K562 (cell line): ENCODE data around the gene CELSR1. TPM values are rescaled to one million over a fixed set of nuclear protein-coding genes. Genes with fewer than 3 reads are reported as not detected.

Experiments
- ATAC-seq: fragments of 200-7000 bp; cut with Tn5 transposase; 3 replicates; pipeline ENCODE4 v1.9.1; 2020; ENCODE audit warnings: moderate library complexity
- BruUV-seq: library from RNA; stranded (reverse); fragments of 400-500 nt; replicated peaks from 2 replicates; lab custom pipeline; 2021; lab: Mats Ljungman, UMichigan
- CTCF ChIA-PET: fragments of 300-600 bp; formaldehyde crosslinking; extraction: SDS; loops from one replicate; lab custom pipeline; 2021; ENCODE audit warnings: low intra/inter-chr PET ratio; lab: Yijun Ruan, JAX
- POLR2A ChIA-PET: fragments of 300-600, 350-650 bp; sonication (Branson Sonifier 250); formaldehyde crosslinking; extraction: SDS; loops from one replicate; lab custom pipeline; 2021; ENCODE audit warnings: antibody characterized with exemption, inconsistent platforms; lab: Yijun Ruan, JAX
- DNase-seq, 4 experiments: peaks; one replicate each; pipeline versions ENCODE4 v3.0.0 to v3.0.0-alpha.2; 2011 to 2018; ENCODE audit warnings: low spot score in 3 of 4, mixed read lengths in 3 of 4; ENCODE audit errors: extremely low read depth in 1 of 4
- FAIRE-seq: peaks from 2 replicates; lab custom pipeline; 2011; peaks lifted over from hg19 to GRCh38; lab: Jason Lieb, UNC
- H2AFZ ChIP-seq: 2 replicates; pipeline ENCODE4 v1.6.0; 2011; ENCODE audit warnings: low read depth, low read length, control low read depth, inconsistent platforms
- H3K27ac ChIP-seq: fragments of 200-600 bp; 3 replicates; pipeline ENCODE4 v1.8.0; 2011; ENCODE audit warnings: low read depth, mild to moderate bottlenecking, control low read depth, inconsistent platforms, low read length, moderate library complexity, mixed read lengths; ENCODE audit errors: extremely low read depth
- H3K27me3 ChIP-seq, 2 experiments: fragments of 300-600 bp in 1 of 2; 2 replicates in 1 of 2; 3 replicates in 1 of 2; pipeline versions ENCODE4 v1.6.0 to v1.8.0; 2011; ENCODE audit warnings: inconsistent platforms in 2 of 2, low read length in 2 of 2, mild to moderate bottlenecking in 1 of 2, mixed read lengths in 1 of 2, moderate library complexity in 1 of 2; ENCODE audit not compliant: control insufficient read depth in 2 of 2, insufficient read depth in 2 of 2
- H3K36me3 ChIP-seq: fragments of 300-600 bp; 3 replicates; pipeline ENCODE4 v1.8.0; 2011; ENCODE audit warnings: mild to moderate bottlenecking, low read length, inconsistent platforms; ENCODE audit not compliant: control insufficient read depth, insufficient read depth
- H3K4me1 ChIP-seq, 2 experiments: fragments of 200-600 bp in 1 of 2; replicated peaks in 1 of 2; 2 replicates in 1 of 2; 3 replicates in 1 of 2; pipeline versions ENCODE4 v1.5.1 to v1.8.0; 2011; ENCODE audit warnings: inconsistent platforms in 2 of 2, low read length in 2 of 2, mild to moderate bottlenecking in 1 of 2, mixed read lengths in 1 of 2, moderate library complexity in 1 of 2; ENCODE audit not compliant: control insufficient read depth in 2 of 2, insufficient read depth in 2 of 2
- H3K4me2 ChIP-seq: 2 replicates; pipeline ENCODE4 v1.6.1; 2011; ENCODE audit warnings: low read length, control low read depth, inconsistent platforms, mixed read lengths; ENCODE audit not compliant: insufficient read depth
- H3K4me3 ChIP-seq: fragments of 200-600 bp; sonication (generic), shearing (Covaris generic); 2 replicates; pipeline ENCODE4 v1.5.1; 2016; ENCODE audit warnings: control low read depth, inconsistent platforms
- H3K79me2 ChIP-seq: fragments of 200-600 bp; 3 replicates; pipeline ENCODE4 v1.8.0; 2011; ENCODE audit warnings: low read length, inconsistent platforms; ENCODE audit not compliant: control insufficient read depth, insufficient read depth
- H3K9ac ChIP-seq, 2 experiments: 2 replicates each; pipeline versions ENCODE4 v1.6.0 to v1.6.1; 2011; ENCODE audit warnings: low read depth in 2 of 2, low read length in 2 of 2, control low read depth in 1 of 2, inconsistent platforms in 1 of 2, mild to moderate bottlenecking in 1 of 2, mixed read lengths in 1 of 2; ENCODE audit not compliant: insufficient read depth in 1 of 2
- H3K9me1 ChIP-seq: one replicate; pipeline ENCODE4 v1.6.0; 2011; ENCODE audit warnings: inconsistent platforms, mild to moderate bottlenecking, low read length, moderate library complexity; ENCODE audit not compliant: control insufficient read depth, insufficient read depth
- H3K9me3 ChIP-seq: replicated peaks from 2 replicates; pipeline ENCODE4 v1.5.1; 2011; ENCODE audit warnings: low read depth, low read length, inconsistent platforms; ENCODE audit not compliant: control insufficient read depth, insufficient read depth
- H4K20me1 ChIP-seq: replicated peaks from 2 replicates; pipeline ENCODE4 v1.6.1; 2011; ENCODE audit warnings: low read length, inconsistent platforms, mixed read lengths; ENCODE audit not compliant: control insufficient read depth, insufficient read depth
- CHCHD3 ChIP-seq: fragments of 250-450 bp; sonication (Bioruptor Pico); IDR thresholded peaks from 2 replicates; pipeline ENCODE4 v2.1.2; 2022; ENCODE audit warnings: mild to moderate bottlenecking
- GABPB1 ChIP-seq: sonication (generic); formaldehyde crosslinking; IDR thresholded peaks from 2 replicates; pipeline ENCODE4 v1.8.0; 2022; ENCODE audit warnings: mild to moderate bottlenecking, missing genetic modification reagents
- MECOM ChIP-seq: fragments of 250-450 bp; sonication (Bioruptor Pico); IDR thresholded peaks from 2 replicates; pipeline ENCODE4 v1.8.0; 2022; ENCODE audit warnings: inconsistent platforms
- NEUROD1 ChIP-seq: fragments of 150-350 bp; IDR thresholded peaks from 2 replicates; pipeline ENCODE4 v1.6.1; 2014; ENCODE audit warnings: borderline replicate concordance, low read length, low read depth; ENCODE audit not compliant: partially characterized antibody
- NFIX ChIP-seq: fragments of 250-450 bp; sonication (Bioruptor Pico); IDR thresholded peaks from 2 replicates; pipeline ENCODE4 v1.4.0; 2020; ENCODE audit warnings: low read depth, mild to moderate bottlenecking, moderate library complexity
- POLR2G ChIP-seq: fragments of 200-400 bp; formaldehyde crosslinking; IDR thresholded peaks from 2 replicates; pipeline ENCODE4 v1.6.1; 2017; ENCODE audit warnings: low read depth, mild to moderate bottlenecking, antibody characterized with exemption, low read length, moderate library complexity
- PRDM10 ChIP-seq: fragments of 450-650 bp; IDR thresholded peaks from 2 replicates; pipeline ENCODE4 v1.6.1; 2018; ENCODE audit not compliant: partially characterized antibody
- PRPF4 ChIP-seq: fragments of 200-400 bp; formaldehyde crosslinking; IDR thresholded peaks from one replicate; pipeline ENCODE4 v1.6.1; 2017; ENCODE audit warnings: low read length, low read depth, mild to moderate bottlenecking; ENCODE audit not compliant: insufficient read depth, poor library complexity, severe bottlenecking
- PTBP1 ChIP-seq: fragments of 200-400 bp; formaldehyde crosslinking; IDR thresholded peaks from 2 replicates; pipeline ENCODE4 v1.6.1; 2017; ENCODE audit warnings: low read depth, low read length
- SUPT5H ChIP-seq: fragments of 450-650 bp; IDR thresholded peaks from 2 replicates; pipeline ENCODE4 v1.6.1; 2016
- TCF15 ChIP-seq: fragments of 250-450 bp; sonication (Bioruptor Pico); IDR thresholded peaks from 2 replicates; pipeline ENCODE4 v1.8.0; 2022; ENCODE audit warnings: moderate library complexity, mild to moderate bottlenecking, inconsistent platforms
- ZNF347 ChIP-seq: fragments of 450-650 bp; formaldehyde crosslinking; IDR thresholded peaks from 2 replicates; pipeline ENCODE4 v1.4.0; 2020; ENCODE audit warnings: low read depth, mild to moderate bottlenecking, moderate library complexity
- ZNF589 ChIP-seq: fragments of 200-800 bp; sonication (Bioruptor generic); IDR thresholded peaks from 2 replicates; pipeline ENCODE4 v1.6.1; 2016; ENCODE audit warnings: low read depth, missing genetic modification characterization, missing compliant biosample characterization
- WGBS: fragments of 100-300 bp; shearing (Covaris generic); methylation state at CpG from one replicate; pipeline ENCODE4 v1.1.6; 2016; ENCODE audit warnings: low coverage, mixed read lengths; ENCODE audit not compliant: insufficient coverage; ENCODE audit errors: missing lambda C conversion rate; 5-methylcytosine and 5-hydroxymethylcytosine counted together
- in situ Hi-C: fragments of 300-500 bp; cut with MboI; formaldehyde crosslinking; loops from 4 replicates; pipeline ENCODE4 v1.15.0; 2018; ENCODE audit warnings: inconsistent platforms, mixed read lengths
- intact Hi-C: fragments of 100-400 bp; cut with micrococcal nuclease; formaldehyde crosslinking; loops from 2 replicates; pipeline ENCODE4 v1.14.2; 2022
- polyA plus RNA-seq, 8 experiments: library from polyadenylated mRNA; depleted of rRNA in 4 of 8; stranded (reverse) in 5 of 8; unstranded in 3 of 8; fragments of >200 nt; fragmentation: Nextera tagmentation in 2 of 8; fragmentation: Illumina TruSeq in 1 of 8; extraction: Ambion mirVana in 2 of 8; extraction: Trizol in 1 of 8; gene quantifications; 2 replicates each; pipeline versions ENCODE4 v1.2.1 to v1.2.3, GENCODE V29; 2011 to 2014; ENCODE audit warnings: inconsistent platforms in 1 of 8, missing spikeins in 1 of 8
- total RNA-seq, 7 experiments: library from RNA; depleted of rRNA in 6 of 7; stranded (reverse); fragments of >200 nt in 6 of 7; fragmentation: Illumina TruSeq in 2 of 7; extraction: Trizol in 2 of 7; gene quantifications; 2 replicates each; pipeline versions ENCODE4 v1.2.1 to v1.2.3, GENCODE V29; 2011 to 2021; ENCODE audit warnings: low replicate concordance in 1 of 7

Gene CELSR1
- total and polyA plus RNA-seq, 9 of the 15 experiments (the other 6 are each of a cell fraction or from before 2014, with no cell fraction given), result under 0.01 to 0.09 TPM; not detected in 7

- 2% methylated on average over 11 of the region's 13 CpGs for WGBS
- TF ChIP-seq MECOM, result no peak
- no peak for TF ChIP-seq ZNF347 (CRISPR knock-in tag)
- no peak for TF ChIP-seq POLR2G
- no peak for TF ChIP-seq PRPF4
- TF ChIP-seq NEUROD1, result no peak
- no peak for TF ChIP-seq PRDM10
- no peak for TF ChIP-seq CHCHD3 (CRISPR knock-in tag)
- TF ChIP-seq ZNF589, result no peak
- no peak for TF ChIP-seq TCF15 (CRISPR knock-in tag)
- no peak for TF ChIP-seq PTBP1
- TF ChIP-seq GABPB1 (CRISPR knock-in tag), result no peak
- TF ChIP-seq NFIX (CRISPR knock-in tag), result no peak
- no peak for TF ChIP-seq SUPT5H
- FAIRE-seq (no peak), DNase-seq (no peak), ATAC-seq (no peak)
- Histone ChIP-seq H3K4me2 (no peak overlapping the region), H3K9ac (no peak overlapping the region), H3K4me3 (no peak overlapping the region), H3K4me1 (peaks cover 0 to 5% of the 10 kb centered on the region in 2 experiments; a peak in 2 of 5 replicates), H3K27me3 (peaks cover 19 to 81% of the 10 kb centered on the region in 2 experiments), H2AFZ (no peak overlapping the region), H4K20me1 (no peaks in the 10 kb centered on the region), H3K9me1 (no peaks in the 10 kb centered on the region), H3K27ac (no peak overlapping the region), H3K79me2 (no peaks in the 10 kb centered on the region), H3K9me3 (no peaks in the 10 kb centered on the region), H3K36me3 (no peaks in the 10 kb centered on the region)
- BruUV-seq, result no TSS peak
- intact Hi-C loops (no loop called here), in situ Hi-C loops (no loop called here)
- ChIA-PET POLR2A (no interaction called here), CTCF (no interaction called here)
These were observed 108.0 kb downstream of the CELSR1 start for GRCh38 chr22:46429325-46429853.
